GM19193 (cell line): Measurements from ENCODE around the gene CUX1.

Experiments
- POLR2A ChIP-seq: IDR thresholded peaks from 4 replicates; pipeline ENCODE4 v1.6.1; 2011; ENCODE audit not compliant: insufficient read depth, insufficient read length; ENCODE audit errors: extremely low read depth

Gene CUX1

GRCh38 chr7:101866328-101866727 is 48.9 kb downstream of the CUX1 start:
- TF ChIP-seq POLR2A = no peak

GRCh38 chr7:101867265-101867664 is 49.8 kb downstream of the CUX1 start:
- no peak for TF ChIP-seq POLR2A

GRCh38 chr7:101868191-101868950 is 50.9 kb downstream of the CUX1 start:
- TF ChIP-seq POLR2A = no peak

GRCh38 chr7:101869026-101869900 is 51.8 kb downstream of the CUX1 start:
- no peak for TF ChIP-seq POLR2A

GRCh38 chr7:101869901-101870290 is 52.5 kb downstream of the CUX1 start:
- no peak for TF ChIP-seq POLR2A

GRCh38 chr7:101870361-101871062 is 53.1 kb downstream of the CUX1 start:
- no peak for TF ChIP-seq POLR2A

GRCh38 chr7:101871351-101871750 is 53.9 kb downstream of the CUX1 start:
- no peak for TF ChIP-seq POLR2A

GRCh38 chr7:101874028-101874427 is 56.6 kb downstream of the CUX1 start:
- TF ChIP-seq POLR2A = no peak

GRCh38 chr7:101875283-101875846 is 57.9 kb downstream of the CUX1 start:
- TF ChIP-seq POLR2A = no peak

GRCh38 chr7:101877882-101878591 is 60.6 kb downstream of the CUX1 start:
- TF ChIP-seq POLR2A = no peak

- no peak for TF ChIP-seq POLR2A
Observed at GRCh38 chr7:101878938-101879337, 61.5 kb downstream of the CUX1 start.

- TF ChIP-seq POLR2A = no peak
Observed at GRCh38 chr7:101879565-101879964, 62.1 kb downstream of the CUX1 start.

- no peak for TF ChIP-seq POLR2A
Observed at GRCh38 chr7:101880282-101881054, 63.0 kb downstream of the CUX1 start.

GRCh38 chr7:101882005-101882421 is 64.6 kb downstream of the CUX1 start:
- no peak for TF ChIP-seq POLR2A
